Activated CD4-positive, alpha-beta T cell treated with anti-CD3 and anti-CD28 coated beads for 36 hours (primary cell): Measurements from ENCODE around the gene SET. TPM values are rescaled to one million over a fixed set of nuclear protein-coding genes. Genes with fewer than 3 reads are reported as not detected.
A peak's percentile ranks its signal among the peaks of the same experiment; 100 is the strongest.
"Not testable (repeated sequence)": the region's sequence is repeated elsewhere in the genome, so short reads cannot be mapped to it uniquely, and the experiment has no call there.

Experiments
- ATAC-seq: fragments of 200-7000 bp; cut with Tn5 transposase; one replicate; pipeline ENCODE4 v1.10.0; 2021; ENCODE audit warnings: mild to moderate bottlenecking, moderate library complexity
- CTCF ChIA-PET: fragments of 350-600 bp; sonication (Branson Sonifier 250); formaldehyde crosslinking; loops from one replicate; lab custom pipeline; 2021; ENCODE audit warnings: antibody characterized with exemption; lab: Charles Lee
- POLR2A ChIA-PET: fragments of 350-600 bp; sonication (Branson Sonifier 250); formaldehyde crosslinking; loops from one replicate; lab custom pipeline; 2021; ENCODE audit warnings: antibody characterized with exemption, inconsistent platforms; lab: Charles Lee
- DNase-seq: peaks from one replicate; pipeline ENCODE4 v3.0.0-alpha.2; 2020
- H3K27ac Mint-ChIP-seq: one replicate; pipeline ENCODE4 v1.8.0; 2021; ENCODE audit warnings: mixed read lengths
- H3K27me3 Mint-ChIP-seq: one replicate; pipeline ENCODE4 v1.8.0; 2021; ENCODE audit warnings: mixed read lengths
- H3K36me3 Mint-ChIP-seq: one replicate; pipeline ENCODE4 v1.8.0; 2021; ENCODE audit warnings: low read depth, mixed read lengths
- H3K4me1 Mint-ChIP-seq: one replicate; pipeline ENCODE4 v1.8.0; 2021; ENCODE audit warnings: mixed read lengths
- H3K4me3 Mint-ChIP-seq: one replicate; pipeline ENCODE4 v1.8.0; 2021; ENCODE audit warnings: mild to moderate bottlenecking, moderate library complexity, mixed read lengths
- H3K9me3 Mint-ChIP-seq: one replicate; pipeline ENCODE4 v1.8.0; 2021; ENCODE audit warnings: low read depth, mixed read lengths
- intact Hi-C, 2 experiments: fragments of 100-400 bp; cut with DNase I in 1 of 2; cut with micrococcal nuclease in 1 of 2; formaldehyde crosslinking; loops; one replicate each; pipeline versions ENCODE4 v1.14.2 to v1.15.1; 2022 to 2024; cut with DNase I, micrococcal nuclease
- total RNA-seq, 2 experiments: library from RNA; stranded (reverse); gene quantifications; one replicate each; pipeline ENCODE4 v1.2.3, GENCODE V29; 2021

SET gene
- total RNA-seq, 2 experiments from 2014 or later: 673 to 682 TPM

- POLR2A ChIA-PET: interaction anchor here (0.9 kb wide), 1 partner anchor 27 kb away, joined by 3 read pairs; no protein-coding TSS in a partner anchor
- no peaks in the 10 kb centered on the region for H3K9me3 Mint-ChIP-seq
- H3K27ac Mint-ChIP-seq: peak overlapping the region; percentile 100
- H3K4me1 Mint-ChIP-seq: peaks cover 6% of the 10 kb centered on the region
- CTCF ChIA-PET: no interaction called here
- ATAC-seq (no peak), DNase-seq (no peak)
- H3K36me3 Mint-ChIP-seq: no peaks in the 10 kb centered on the region
- intact Hi-C loops: loop anchor here (2.0 to 5.0 kb wide), 5 partner anchors 27 to 380 kb away; partner anchors contain the start of genes ENDOG (in 1 of the 2), GOLGA2 (in 1 of the 2), LRRC8A (in 1 of the 2) and SH3GLB2 (in 1 of the 2)
- no peaks in the 10 kb centered on the region for H3K27me3 Mint-ChIP-seq
- H3K4me3 Mint-ChIP-seq: peak overlapping the region; percentile 82
Measured at GRCh38 chr9:128657344-128657704, 31.7 kb upstream of the SET start.

GRCh38 chr9:128657796-128658195 is 31.2 kb upstream of the SET start:
- no peak for ATAC-seq
- ChIA-PET CTCF (interaction anchor here (0.7 kb wide), 1 partner anchor 136 kb away, joined by 3 read pairs; no protein-coding TSS in a partner anchor), POLR2A (interaction anchor here (0.9 kb wide), 1 partner anchor 26 kb away, joined by 3 read pairs; no protein-coding TSS in a partner anchor)
- Mint-ChIP-seq H3K4me1 (peaks cover 6% of the 10 kb centered on the region), H3K4me3 (no peak overlapping the region), H3K27me3 (no peaks in the 10 kb centered on the region), H3K27ac (no peak overlapping the region), H3K9me3 (no peaks in the 10 kb centered on the region), H3K36me3 (no peaks in the 10 kb centered on the region)
- no peak for DNase-seq
- intact Hi-C loops: loop anchor here (2.0 to 5.0 kb wide), 5 partner anchors 27 to 380 kb away; partner anchors contain the start of genes ENDOG (in 1 of the 2), GOLGA2 (in 1 of the 2), LRRC8A (in 1 of the 2) and SH3GLB2 (in 1 of the 2)

DNA sequence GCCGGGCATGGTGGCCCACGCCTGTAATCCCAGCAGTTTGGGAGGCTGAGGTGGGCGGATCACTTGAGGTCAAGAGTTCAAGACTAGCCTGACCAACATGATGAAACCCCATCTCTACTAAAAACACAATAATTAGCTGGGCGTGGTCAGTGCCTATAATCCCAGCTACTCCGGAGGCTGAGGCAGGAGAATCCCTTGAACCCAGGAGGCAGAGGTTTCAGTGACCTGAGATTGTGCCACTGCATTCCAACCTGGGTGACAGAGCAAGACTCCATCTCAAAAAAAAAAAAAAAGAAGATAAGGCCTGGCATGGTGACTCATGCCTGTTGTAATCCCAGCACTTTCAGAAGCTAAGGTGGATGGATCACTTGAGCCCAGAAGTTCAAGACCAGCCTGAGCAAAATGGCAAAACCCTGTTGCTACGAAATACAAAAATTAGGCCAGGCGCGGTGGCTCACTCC is 22.5 kb upstream of the SET start:
- H3K27ac Mint-ChIP-seq, POLR2A ChIA-PET, H3K36me3 Mint-ChIP-seq, ATAC-seq, H3K27me3 Mint-ChIP-seq, H3K4me3 Mint-ChIP-seq, DNase-seq, H3K4me1 Mint-ChIP-seq, H3K9me3 Mint-ChIP-seq, intact Hi-C loops: not testable (repeated sequence)
- CTCF ChIA-PET: interaction anchor here (1.0 kb wide), 1 partner anchor 18 kb away, joined by 3 read pairs; no protein-coding TSS in a partner anchor

- ChIA-PET CTCF (interaction anchor here (1.0 kb wide), 1 partner anchor 55 kb away, joined by 5 read pairs; no protein-coding TSS in a partner anchor), POLR2A (no interaction called here)
- H3K27ac Mint-ChIP-seq: no peak overlapping the region
- no peaks in the 10 kb centered on the region for H3K9me3 Mint-ChIP-seq
- DNase-seq (no peak), ATAC-seq (no peak)
- H3K27me3 Mint-ChIP-seq: no peaks in the 10 kb centered on the region
- H3K4me1 Mint-ChIP-seq: no peaks in the 10 kb centered on the region
- no peaks in the 10 kb centered on the region for H3K36me3 Mint-ChIP-seq
- intact Hi-C loops: no loop called here
- no peak overlapping the region for H3K4me3 Mint-ChIP-seq
Measured at GRCh38 chr9:128669786-128670185, 19.2 kb upstream of the SET start.

GRCh38 chr9:128675382-128675781 is 13.6 kb upstream of the SET start:
- ATAC-seq (no peak), DNase-seq (no peak)
- intact Hi-C loops: no loop called here
- ChIA-PET POLR2A (no interaction called here), CTCF (no interaction called here)
- Mint-ChIP-seq H3K4me3 (no peak overlapping the region), H3K4me1 (no peaks in the 10 kb centered on the region), H3K9me3 (no peaks in the 10 kb centered on the region), H3K36me3 (peaks cover 3% of the 10 kb centered on the region), H3K27me3 (no peaks in the 10 kb centered on the region), H3K27ac (no peak overlapping the region)

DNA sequence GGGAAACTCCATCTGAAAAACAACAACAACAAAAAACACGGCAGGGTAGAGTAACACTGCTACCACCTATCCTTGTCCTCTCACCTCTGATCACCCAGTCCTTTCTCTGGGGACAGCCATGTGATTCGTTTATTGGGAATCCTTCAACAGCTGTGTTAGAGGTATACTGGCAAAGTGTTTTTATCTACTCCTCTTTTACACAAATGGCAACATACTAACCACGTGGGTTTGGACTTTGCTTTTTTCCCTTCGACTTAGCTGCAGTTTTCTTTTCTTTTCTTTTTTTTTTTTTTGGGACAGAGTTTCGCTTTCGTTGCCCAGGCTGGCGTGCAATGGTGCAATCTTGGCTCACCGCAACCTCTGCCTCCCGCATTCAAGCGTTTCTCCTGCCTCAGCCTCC is 11.2 kb upstream of the SET start:
- H3K4me3 Mint-ChIP-seq: no peak overlapping the region
- H3K9me3 Mint-ChIP-seq: no peaks in the 10 kb centered on the region
- POLR2A ChIA-PET: no interaction called here
- no peaks in the 10 kb centered on the region for H3K27me3 Mint-ChIP-seq
- CTCF ChIA-PET: no interaction called here
- H3K36me3 Mint-ChIP-seq: peaks cover 3% of the 10 kb centered on the region
- no peaks in the 10 kb centered on the region for H3K4me1 Mint-ChIP-seq
- intact Hi-C loops: no loop called here
- DNase-seq (no peak), ATAC-seq (no peak)
- no peak overlapping the region for H3K27ac Mint-ChIP-seq

- CTCF ChIA-PET: interaction anchor here (0.6 to 1.8 kb wide), 3 partner anchors 10 to 19 kb away, joined by 3 to 13 read pairs (median 4); partner anchors contain the start of gene PKN3
- POLR2A ChIA-PET: interaction anchor here (0.6 to 1.4 kb wide), 6 partner anchors 26 to 398 kb away, joined by 3 to 5 read pairs (median 3); partner anchors contain the start of genes SPTAN1 and ZDHHC12
- Mint-ChIP-seq H3K36me3 (peaks cover 12% of the 10 kb centered on the region), H3K27me3 (no peaks in the 10 kb centered on the region), H3K4me3 (peak overlapping the region; percentile 95), H3K4me1 (peaks cover 46% of the 10 kb centered on the region), H3K27ac (peak overlapping the region; percentile 96), H3K9me3 (no peaks in the 10 kb centered on the region)
- DNase-seq (peak; percentile 58), ATAC-seq (no peak)
- intact Hi-C loops: loop anchor here (1.0 to 2.0 kb wide), 7 partner anchors 27 to 264 kb away; partner anchors contain the start of genes DYNC2I2 (in 2 of the 2), DOLK (in 1 of the 2), NUP188 (in 1 of the 2) and ODF2 (in 1 of the 2)
Measured at GRCh38 chr9:128683340-128684064, 5.5 kb upstream of the SET start.

DNA sequence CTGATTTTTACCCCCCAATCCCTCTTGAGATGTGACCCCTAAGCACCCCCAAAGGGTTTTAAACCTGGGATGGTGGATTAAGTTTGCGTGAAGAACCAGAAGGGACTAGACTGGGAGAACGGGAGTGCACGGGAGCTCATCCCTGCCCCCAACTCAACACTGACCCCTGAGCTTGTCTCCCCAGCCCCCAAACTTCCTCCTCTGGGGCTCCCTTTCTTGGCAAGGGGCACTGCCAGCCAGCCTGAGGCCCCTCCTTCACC is 5.0 kb upstream of the SET start:
- Mint-ChIP-seq H3K27me3 (no peaks in the 10 kb centered on the region), H3K4me1 (peaks cover 46% of the 10 kb centered on the region), H3K9me3 (no peaks in the 10 kb centered on the region)

GRCh38 chr9:128684325-128685199 is 4.5 kb upstream of the SET start:
- ATAC-seq: peak; percentile 64
- Mint-ChIP-seq H3K4me1 (peaks cover 46% of the 10 kb centered on the region), H3K9me3 (no peaks in the 10 kb centered on the region), H3K4me3 (peak overlapping the region; percentile 95), H3K27me3 (no peaks in the 10 kb centered on the region), H3K36me3 (peaks cover 12% of the 10 kb centered on the region), H3K27ac (peak overlapping the region; percentile 96)
- DNase-seq: peak; percentile 89
- POLR2A ChIA-PET: interaction anchor here (0.8 to 1.4 kb wide), 9 partner anchors 13 to 397 kb away, joined by 3 to 7 read pairs (median 3); partner anchors contain the start of genes SPOUT1, SPTAN1 and ZDHHC12
- intact Hi-C loops: loop anchor here (1.0 to 5.0 kb wide), 10 partner anchors 28 to 897 kb away; partner anchors contain the start of genes DOLK (in 2 of the 2), DYNC2I2 (in 2 of the 2), NUP188 (in 2 of the 2) and CDK9 (in 1 of the 2)
- CTCF ChIA-PET: interaction anchor here (0.5 to 1.8 kb wide), 10 partner anchors 9 to 271 kb away, joined by 3 to 13 read pairs (median 3); partner anchors contain the start of gene PKN3

More for the DNA sequence above, 5.0 kb upstream of the SET start:
- Mint-ChIP-seq H3K27ac (peak overlapping the region; percentile 96), H3K36me3 (peaks cover 12% of the 10 kb centered on the region), H3K4me3 (peak overlapping the region; percentile 95)
- ChIA-PET POLR2A (interaction anchor here (0.6 to 1.4 kb wide), 7 partner anchors 26 to 397 kb away, joined by 3 to 5 read pairs (median 3); partner anchors contain the start of genes SPOUT1, SPTAN1 and ZDHHC12), CTCF (interaction anchor here (0.8 to 1.8 kb wide), 5 partner anchors 11 to 35 kb away, joined by 3 to 13 read pairs (median 4); partner anchors contain the start of gene PKN3)
- intact Hi-C loops: loop anchor here (1.0 to 2.0 kb wide), 7 partner anchors 27 to 263 kb away; partner anchors contain the start of genes DYNC2I2 (in 2 of the 2), DOLK (in 1 of the 2), NUP188 (in 1 of the 2) and ODF2 (in 1 of the 2)
- ATAC-seq (no peak), DNase-seq (no peak)
